Endothelial cell of umbilical vein (primary cell): Measurements from ENCODE around the gene RASAL1. TPM values are rescaled to one million over a fixed set of nuclear protein-coding genes. Genes with fewer than 3 reads are reported as not detected.

ENCODE experiments used
- BruUV-seq: library from RNA; stranded (reverse); fragments of 400-500 nt; replicated peaks from 2 replicates; lab custom pipeline; 2021; lab: Mats Ljungman, UMichigan
- CTCF ChIA-PET: fragments of 300-600, 350-600 bp; sonication (Branson Sonifier 250); formaldehyde crosslinking; loops from one replicate; lab custom pipeline; 2021; ENCODE audit warnings: antibody characterized with exemption, inconsistent platforms; lab: Charles Lee
- POLR2A ChIA-PET: fragments of 300-600, 350-600 bp; sonication (Branson Sonifier 250); formaldehyde crosslinking; loops from one replicate; lab custom pipeline; 2021; ENCODE audit warnings: antibody characterized with exemption, inconsistent platforms; lab: Charles Lee
- DNase-seq: peaks from one replicate; pipeline ENCODE4 v3.0.0-alpha.2; 2011; ENCODE audit warnings: low read depth, low spot score
- FAIRE-seq: peaks from 2 replicates; lab custom pipeline; 2011; peaks lifted over from hg19 to GRCh38; lab: Jason Lieb, UNC
- H2AFZ ChIP-seq: 2 replicates; pipeline ENCODE4 v1.6.0; 2012; ENCODE audit warnings: low read depth, low read length, control low read depth, inconsistent platforms
- H3K27ac ChIP-seq: 2 replicates; pipeline ENCODE4 v1.5.1; 2011; ENCODE audit warnings: low read depth, mild to moderate bottlenecking, control low read depth, low read length, moderate library complexity; ENCODE audit not compliant: insufficient read depth
- H3K27me3 ChIP-seq, 2 experiments: 2 replicates each; pipeline versions ENCODE4 v1.6.0 to v1.6.1; 2011; ENCODE audit warnings: low read length in 2 of 2, mixed read lengths in 1 of 2; ENCODE audit not compliant: control insufficient read depth in 2 of 2, insufficient read depth in 2 of 2
- H3K36me3 ChIP-seq, 2 experiments: 2 replicates in 1 of 2; 3 replicates in 1 of 2; pipeline ENCODE4 v1.5.1; 2011; ENCODE audit warnings: low read length in 2 of 2, mild to moderate bottlenecking in 1 of 2, moderate library complexity in 1 of 2; ENCODE audit not compliant: control insufficient read depth in 2 of 2, insufficient read depth in 2 of 2; ENCODE audit errors: extremely low read depth in 1 of 2
- H3K4me1 ChIP-seq: 3 replicates; pipeline ENCODE4 v1.5.1; 2011; ENCODE audit warnings: mild to moderate bottlenecking, low read length; ENCODE audit not compliant: control insufficient read depth, insufficient read depth; ENCODE audit errors: extremely low read depth
- H3K4me2 ChIP-seq: 2 replicates; pipeline ENCODE4 v1.6.1; 2011; ENCODE audit warnings: low read length, control low read depth, mixed read lengths; ENCODE audit not compliant: insufficient read depth
- H3K4me3 ChIP-seq, 3 experiments: fragments of 200-600 bp in 1 of 3; sonication (generic), shearing (Covaris generic) in 1 of 3; replicated peaks in 1 of 3; 2 replicates each; pipeline ENCODE4 v1.5.1; 2011 to 2016; ENCODE audit warnings: control low read depth in 3 of 3, low read length in 3 of 3, mild to moderate bottlenecking in 2 of 3, inconsistent platforms in 1 of 3, low read depth in 1 of 3, moderate library complexity in 1 of 3; ENCODE audit not compliant: insufficient read depth in 1 of 3
- H3K79me2 ChIP-seq: 2 replicates; pipeline ENCODE4 v1.6.0; 2012; ENCODE audit warnings: low read length, inconsistent platforms; ENCODE audit not compliant: control insufficient read depth, insufficient read depth
- H3K9ac ChIP-seq: replicated peaks from 2 replicates; pipeline ENCODE3; 2011; ENCODE audit warnings: low read length, control low read depth; ENCODE audit not compliant: insufficient read depth; ENCODE audit errors: extremely low read depth
- H3K9me1 ChIP-seq: replicated peaks from 3 replicates; pipeline ENCODE4 v1.6.0; 2011; ENCODE audit warnings: mild to moderate bottlenecking, low read length; ENCODE audit not compliant: control insufficient read depth, insufficient read depth; ENCODE audit errors: extremely low read depth
- H3K9me3 ChIP-seq: replicated peaks from 2 replicates; pipeline ENCODE4 v1.5.1; 2012; ENCODE audit warnings: low read length, inconsistent platforms; ENCODE audit not compliant: control insufficient read depth, insufficient read depth
- H4K20me1 ChIP-seq: replicated peaks from 2 replicates; pipeline ENCODE3; 2011; ENCODE audit warnings: mild to moderate bottlenecking, low read length; ENCODE audit not compliant: control insufficient read depth, insufficient read depth; ENCODE audit errors: extremely low read depth
- CTCF ChIP-seq, 2 donors: IDR thresholded peaks; 1 replicate in 1 of 2; 2 replicates in 1 of 2; pipeline ENCODE4 v1.5.1; 2011; ENCODE audit warnings: low read length in 2 of 2, mild to moderate bottlenecking in 2 of 2, moderate library complexity in 2 of 2, control low read depth in 1 of 2, inconsistent platforms in 1 of 2, low read depth in 1 of 2; ENCODE audit not compliant: insufficient read depth in 1 of 2; ENCODE audit errors: extremely low read depth in 1 of 2
- GATA2 ChIP-seq: IDR thresholded peaks from 2 replicates; pipeline ENCODE4 v1.7.0; 2011; ENCODE audit warnings: low read depth, mild to moderate bottlenecking, moderate library complexity, mixed read lengths, low read length; ENCODE audit not compliant: insufficient read length, insufficient read depth
- JUN ChIP-seq: IDR thresholded peaks from 2 replicates; pipeline ENCODE4 v1.6.1; 2011; ENCODE audit warnings: borderline replicate concordance, low read depth; ENCODE audit not compliant: insufficient read length, insufficient read depth
- MAX ChIP-seq: IDR thresholded peaks from 2 replicates; pipeline ENCODE4 v1.6.1; 2011; ENCODE audit not compliant: insufficient read depth, insufficient read length
- POLR2A ChIP-seq: IDR thresholded peaks from 2 replicates; pipeline ENCODE4 v1.6.1; 2012; ENCODE audit warnings: low read depth, mild to moderate bottlenecking, control low read depth, low read length
- POLR2AphosphoS5 ChIP-seq: IDR thresholded peaks from 2 replicates; pipeline ENCODE4 v1.6.1; 2012; ENCODE audit warnings: low read depth, mild to moderate bottlenecking, control low read depth, low read length, moderate library complexity; ENCODE audit not compliant: insufficient read depth
- dilution Hi-C: fragments of 300-500 bp; cut with MboI; formaldehyde crosslinking; loops from one replicate; pipeline ENCODE4 v1.15.0; 2019; ENCODE audit warnings: low sequenced_read_pairs; ENCODE audit not compliant: extremely low pct_ligation_motif_present
- intact Hi-C: fragments of 100-400 bp; cut with micrococcal nuclease; formaldehyde crosslinking; loops from one replicate; pipeline ENCODE4 v1.10.0; 2022
- polyA plus RNA-seq, 4 experiments: library from polyadenylated mRNA; depleted of rRNA in 3 of 4; stranded (reverse) in 3 of 4; unstranded in 1 of 4; fragments of >200 nt; gene quantifications; 2 replicates each; pipeline versions ENCODE4 v1.2.1 to v1.2.3, GENCODE V29; 2011 to 2012; ENCODE audit warnings: missing spikeins in 1 of 4
- total RNA-seq: library from RNA; stranded (reverse); gene quantifications from 2 replicates; pipeline ENCODE4 v1.2.3, GENCODE V29; 2021

Gene RASAL1
- total and polyA plus RNA-seq, 2 donors (not counting 3 experiments of a cell fraction or from before 2014, with no cell fraction given), result not detected

GRCh38 chr12:113116875-113117274 lies 18.7 kb downstream of the RASAL1 start:
- intact Hi-C loops, result no loop called here
- Histone ChIP-seq H4K20me1 (no peaks in the 10 kb centered on the region), H3K4me1 (no peaks in the 10 kb centered on the region), H3K27me3 (no peaks in the 10 kb centered on the region), H2AFZ (no peak overlapping the region), H3K27ac (no peak overlapping the region), H3K4me2 (no peak overlapping the region), H3K9me1 (no peaks in the 10 kb centered on the region), H3K4me3 (no peak overlapping the region), H3K9me3 (no peaks in the 10 kb centered on the region), H3K79me2 (no peaks in the 10 kb centered on the region), H3K36me3 (no peaks in the 10 kb centered on the region), H3K9ac (no peak overlapping the region)
- TF ChIP-seq JUN, result no peak
- no peak for TF ChIP-seq MAX
- no peak for TF ChIP-seq POLR2AphosphoS5
- no peak for TF ChIP-seq GATA2
- TF ChIP-seq CTCF (IDR thresholded peaks at IDR 0.05; ENCODE audit: extremely low read depth in 1 of 2, insufficient read depth in 1 of 2, low read depth in 1 of 2, low read length in 2 of 2), result no peak
- no peak for TF ChIP-seq POLR2A
- dilution Hi-C loops, result no loop called here
- BruUV-seq, result no TSS peak
- ChIA-PET CTCF (no interaction called here), POLR2A (no interaction called here)
- FAIRE-seq (no peak), DNase-seq (no peak)
